IMR-90 (cell line): ENCODE results near the gene PPP4C. TPM values are rescaled to one million over a fixed set of nuclear protein-coding genes. Genes with fewer than 3 reads are reported as not detected.
"Not testable (repeated sequence)": the region's sequence is repeated elsewhere in the genome, so short reads cannot be mapped to it uniquely, and the experiment has no call there.

Source experiments
- ATAC-seq: fragments of 200-7000 bp; cut with Tn5 transposase; 2 replicates; pipeline ENCODE4 v1.9.1; 2020; ENCODE audit warnings: low read depth, mild to moderate bottlenecking, moderate library complexity
- BruUV-seq: library from RNA; stranded (reverse); fragments of 400-500 nt; replicated peaks from 2 replicates; lab custom pipeline; 2021; lab: Mats Ljungman, UMichigan
- CTCF ChIA-PET: fragments of 300-600 bp; formaldehyde crosslinking; extraction: SDS; loops from one replicate; lab custom pipeline; 2021; ENCODE audit warnings: antibody characterized with exemption; lab: Yijun Ruan, JAX
- POLR2A ChIA-PET: fragments of 300-600 bp; sonication (Branson Sonifier 250); formaldehyde crosslinking; loops from one replicate; lab custom pipeline; 2022; ENCODE audit warnings: antibody characterized with exemption; ENCODE audit not compliant: unreplicated experiment; lab: Charles Lee
- DNase-seq: peaks from one replicate; pipeline ENCODE4 v3.0.0; 2013
- H2AFZ ChIP-seq: replicated peaks from 2 replicates; pipeline ENCODE3; 2013; ENCODE audit warnings: low read length, mild to moderate bottlenecking; ENCODE audit not compliant: poor library complexity
- H2AK5ac ChIP-seq: 2 replicates; pipeline ENCODE4 v1.6.1; 2013; ENCODE audit warnings: low read depth, low read length, inconsistent platforms
- H2AK9ac ChIP-seq: replicated peaks from 2 replicates; pipeline ENCODE3; 2013; ENCODE audit warnings: mild to moderate bottlenecking, low read depth, low read length, moderate library complexity; ENCODE audit not compliant: poor library complexity
- H2BK120ac ChIP-seq: 2 replicates; pipeline ENCODE4 v1.6.1; 2013; ENCODE audit warnings: low read depth, low read length, inconsistent platforms
- H2BK15ac ChIP-seq: 3 replicates; pipeline ENCODE4 v1.6.1; 2013; ENCODE audit warnings: low read depth, low read length, inconsistent platforms
- H2BK20ac ChIP-seq: 2 replicates; pipeline ENCODE4 v1.6.1; 2013; ENCODE audit warnings: low read depth, mild to moderate bottlenecking, inconsistent platforms, low read length, moderate library complexity
- H2BK5ac ChIP-seq: 2 replicates; pipeline ENCODE4 v1.6.1; 2013; ENCODE audit warnings: mild to moderate bottlenecking, low read depth, low read length, inconsistent platforms; ENCODE audit not compliant: poor library complexity, severe bottlenecking
- H3K14ac ChIP-seq: replicated peaks from 2 replicates; pipeline ENCODE4 v1.6.1; 2013; ENCODE audit warnings: low read depth, low read length, inconsistent platforms
- H3K18ac ChIP-seq: 2 replicates; pipeline ENCODE4 v1.6.1; 2013; ENCODE audit warnings: low read depth, low read length, control low read depth
- H3K23ac ChIP-seq: 2 replicates; pipeline ENCODE4 v1.6.1; 2013; ENCODE audit warnings: low read depth, low read length, inconsistent platforms
- H3K27ac ChIP-seq: 2 replicates; pipeline ENCODE4 v1.5.1; 2013; ENCODE audit warnings: mild to moderate bottlenecking, control low read depth, low read length; ENCODE audit not compliant: insufficient read depth
- H3K27me3 ChIP-seq: 2 replicates; pipeline ENCODE4 v1.6.1; 2013; ENCODE audit warnings: low read length; ENCODE audit not compliant: control insufficient read depth, insufficient read depth
- H3K36me3 ChIP-seq: 2 replicates; pipeline ENCODE4 v1.6.1; 2013; ENCODE audit warnings: low read length, mixed read lengths; ENCODE audit not compliant: control insufficient read depth, insufficient read depth
- H3K4ac ChIP-seq: 2 replicates; pipeline ENCODE4 v1.6.1; 2013; ENCODE audit warnings: low read depth, low read length, inconsistent platforms
- H3K4me1 ChIP-seq: 2 replicates; pipeline ENCODE4 v1.6.1; 2013; ENCODE audit warnings: low read length, mixed read lengths; ENCODE audit not compliant: control insufficient read depth, insufficient read depth
- H3K4me2 ChIP-seq: 2 replicates; pipeline ENCODE4 v1.6.1; 2013; ENCODE audit warnings: low read depth, mild to moderate bottlenecking, control low read depth, low read length, moderate library complexity
- H3K4me3 ChIP-seq: 2 replicates; pipeline ENCODE4 v1.5.1; 2013; ENCODE audit warnings: low read depth, mild to moderate bottlenecking, control low read depth, low read length, moderate library complexity; ENCODE audit not compliant: insufficient read depth
- H3K56ac ChIP-seq: 2 replicates; pipeline ENCODE4 v1.6.1; 2013; ENCODE audit warnings: low read length, inconsistent platforms; ENCODE audit not compliant: insufficient read depth; ENCODE audit errors: extremely low read depth
- H3K79me1 ChIP-seq, 2 experiments: 2 replicates each; pipeline ENCODE4 v1.6.1; 2013; ENCODE audit warnings: low read length in 2 of 2, inconsistent platforms in 1 of 2, low read depth in 1 of 2
- H3K9ac ChIP-seq: 2 replicates; pipeline ENCODE4 v1.6.1; 2013; ENCODE audit warnings: low read depth, low read length, control low read depth
- H3K9me1 ChIP-seq: 2 replicates; pipeline ENCODE4 v1.6.1; 2013; ENCODE audit warnings: low read length, inconsistent platforms; ENCODE audit not compliant: insufficient read depth
- H3K9me3 ChIP-seq: 2 replicates; pipeline ENCODE4 v1.6.1; 2013; ENCODE audit warnings: low read length; ENCODE audit not compliant: control insufficient read depth, insufficient read depth
- H4K20me1 ChIP-seq: 2 replicates; pipeline ENCODE4 v1.6.1; 2013; ENCODE audit warnings: low read length, inconsistent platforms; ENCODE audit not compliant: insufficient read depth
- H4K5ac ChIP-seq: 2 replicates; pipeline ENCODE4 v1.6.1; 2013; ENCODE audit warnings: mild to moderate bottlenecking, low read depth, low read length, control low read depth
- H4K8ac ChIP-seq, 2 experiments: 2 replicates each; pipeline ENCODE4 v1.6.1; 2013; ENCODE audit warnings: low read depth in 2 of 2, low read length in 2 of 2, control low read depth in 1 of 2, inconsistent platforms in 1 of 2
- H4K91ac ChIP-seq: 2 replicates; pipeline ENCODE4 v1.6.1; 2013; ENCODE audit warnings: low read depth, low read length, inconsistent platforms; ENCODE audit not compliant: insufficient read depth
- WGBS, 2 experiments: methylation state at CpG; one replicate each; pipeline versions ENCODE4 v1.1.5 to v1.1.7; 2013; ENCODE audit warnings: missing lambda C conversion rate in 2 of 2; ENCODE audit not compliant: insufficient read length in 1 of 2; ENCODE audit errors: extremely low coverage in 2 of 2; 5-methylcytosine and 5-hydroxymethylcytosine counted together
- dilution Hi-C: fragments of 300-500 bp; cut with HindIII; formaldehyde crosslinking; loops from one replicate; pipeline ENCODE4 v1.14.3; 2018; ENCODE audit warnings: low sequenced_read_pairs; ENCODE audit not compliant: unreplicated experiment
- in situ Hi-C: fragments of 300-500 bp; cut with MboI; formaldehyde crosslinking; loops from 3 replicates; pipeline ENCODE4 v1.14.3; 2019; ENCODE audit warnings: low sequenced_read_pairs, inconsistent platforms, mixed read lengths
- intact Hi-C: fragments of 100-400 bp; cut with micrococcal nuclease; formaldehyde crosslinking; loops from 2 replicates; pipeline ENCODE4 v1.10.0; 2022
- polyA plus RNA-seq, 3 experiments: library from polyadenylated mRNA; depleted of rRNA; stranded (reverse); fragments of >200 nt; gene quantifications; 2 replicates each; pipeline ENCODE4 v1.2.3, GENCODE V29; 2012; ENCODE audit warnings: low replicate concordance in 1 of 3
- total RNA-seq: library from RNA; depleted of rRNA; stranded (reverse); fragments of >200 nt; gene quantifications from 2 replicates; pipeline ENCODE4 v1.2.3, GENCODE V29; 2012

Gene PPP4C
- total and polyA plus RNA-seq, 2 of the 4 experiments (the other 2 are of a cell fraction), result 200 to 209 TPM

- H3K9ac ChIP-seq, H2AK5ac ChIP-seq, POLR2A ChIA-PET, H3K4me1 ChIP-seq, H3K27me3 ChIP-seq, BruUV-seq, H3K14ac ChIP-seq, H3K36me3 ChIP-seq, H4K8ac ChIP-seq, intact Hi-C loops, H2BK15ac ChIP-seq, H2AK9ac ChIP-seq, H2AFZ ChIP-seq, dilution Hi-C loops, H3K56ac ChIP-seq, H3K79me1 ChIP-seq, H2BK5ac ChIP-seq, ATAC-seq, H3K23ac ChIP-seq, H4K91ac ChIP-seq, H2BK120ac ChIP-seq, H3K9me1 ChIP-seq, H3K4me3 ChIP-seq, DNase-seq, in situ Hi-C loops, H3K18ac ChIP-seq, H3K4me2 ChIP-seq, H3K4ac ChIP-seq, H2BK20ac ChIP-seq, H4K5ac ChIP-seq, H3K27ac ChIP-seq, H3K9me3 ChIP-seq, H4K20me1 ChIP-seq: not testable (repeated sequence)
- CTCF ChIA-PET, result interaction anchor here (1.4 kb wide), 1 partner anchor 9 kb away, joined by 6 read pairs; no protein-coding TSS in a partner anchor
- WGBS, 2 experiments, result no CpG with 5 or more reads among the region's 5 CpGs
Measured at GRCh38 chr16:30040690-30041089, 35.1 kb upstream of the PPP4C start.
